ELR (cell line): ENCODE results near the gene HS6ST2.

Experiments used
- DNase-seq: peaks from one replicate; pipeline ENCODE4 v3.0.0-alpha.2; 2015; ENCODE audit warnings: low read depth

The HS6ST2 gene

GRCh38 chrX:132843363-132843762 is 115.1 kb downstream of the HS6ST2 start:
- no peak for DNase-seq

- no peak for DNase-seq
Measured at GRCh38 chrX:132842460-132843238, 115.8 kb downstream of the HS6ST2 start.

GRCh38 chrX:132837967-132838366 is 120.5 kb downstream of the HS6ST2 start:
- no peak for DNase-seq

- no peak for DNase-seq
Measured at GRCh38 chrX:132837126-132837525, 121.3 kb downstream of the HS6ST2 start.

- DNase-seq = no peak
Measured at GRCh38 chrX:132836471-132836870, 122.0 kb downstream of the HS6ST2 start.

GRCh38 chrX:132834741-132835140 is 123.7 kb downstream of the HS6ST2 start:
- no peak for DNase-seq

GRCh38 chrX:132834109-132834508 is 124.3 kb downstream of the HS6ST2 start:
- no peak for DNase-seq

- no peak for DNase-seq
Measured at GRCh38 chrX:132833373-132833772, 125.1 kb downstream of the HS6ST2 start.

GRCh38 chrX:132831336-132831973 is 127.0 kb downstream of the HS6ST2 start:
- no peak for DNase-seq

GRCh38 chrX:132822634-132823012 is 135.8 kb downstream of the HS6ST2 start:
- no peak for DNase-seq

GRCh38 chrX:132821974-132822633 is 136.3 kb downstream of the HS6ST2 start:
- no peak for DNase-seq

- no peak for DNase-seq
Measured at GRCh38 chrX:132820675-132821074, 137.8 kb downstream of the HS6ST2 start.

- no peak for DNase-seq
Measured at GRCh38 chrX:132819711-132820264, 138.6 kb downstream of the HS6ST2 start.

- no peak for DNase-seq
Measured at GRCh38 chrX:132818638-132819037, 139.8 kb downstream of the HS6ST2 start.

- DNase-seq = no peak
Measured at GRCh38 chrX:132815643-132816042, 142.8 kb downstream of the HS6ST2 start.

GRCh38 chrX:132810964-132811712 is 147.3 kb downstream of the HS6ST2 start:
- DNase-seq = no peak

GRCh38 chrX:132810488-132810887 is 147.9 kb downstream of the HS6ST2 start:
- no peak for DNase-seq

- no peak for DNase-seq
Measured at GRCh38 chrX:132809581-132809980, 148.8 kb downstream of the HS6ST2 start.

GRCh38 chrX:132807411-132808030 is 150.9 kb downstream of the HS6ST2 start:
- DNase-seq = no peak

- no peak for DNase-seq
Measured at GRCh38 chrX:132802033-132802432, 156.4 kb downstream of the HS6ST2 start.

- DNase-seq = no peak
Measured at GRCh38 chrX:132795181-132795580, 163.2 kb downstream of the HS6ST2 start.

GRCh38 chrX:132791714-132792113 is 166.7 kb downstream of the HS6ST2 start:
- no peak for DNase-seq
